ENCODE results near the gene NCOA5.

The NCOA5 gene

GRCh38 chr20:46044896-46045295 lies 44.9 kb downstream of the NCOA5 start:
- DNase-seq: no peak

GRCh38 chr20:46043556-46043955 lies 46.2 kb downstream of the NCOA5 start:
- no peak for DNase-seq

- peak in 1 of 58 donors; percentile 10 for DNase-seq
Measured at GRCh38 chr20:46040902-46041535, 48.7 kb downstream of the NCOA5 start.

GRCh38 chr20:46037036-46037435 lies 52.7 kb downstream of the NCOA5 start:
- no peak for DNase-seq

GRCh38 chr20:46036370-46036769 lies 53.4 kb downstream of the NCOA5 start:
- DNase-seq: peak in 2 of 58 donors; percentile 9 to 22

- peak in 7 of 58 donors; percentile 13 to 45 (median 17) for DNase-seq
Measured at GRCh38 chr20:46035713-46036112, 54.0 kb downstream of the NCOA5 start.

GRCh38 chr20:46035253-46035652 lies 54.5 kb downstream of the NCOA5 start:
- no peak for DNase-seq

GRCh38 chr20:46034039-46034438 lies 55.7 kb downstream of the NCOA5 start:
- DNase-seq: no peak

- peak in 31 of 58 donors; percentile 10 to 88 (median 49) for DNase-seq
Measured at GRCh38 chr20:46031701-46032254, 58.0 kb downstream of the NCOA5 start.

- no peak for DNase-seq
Measured at GRCh38 chr20:46031014-46031569, 58.7 kb downstream of the NCOA5 start.

GRCh38 chr20:46030284-46031013 lies 59.3 kb downstream of the NCOA5 start:
- DNase-seq: peak in 12 of 58 donors; percentile 6 to 64 (median 24)

GRCh38 chr20:46028772-46029371 lies 60.9 kb downstream of the NCOA5 start, which contains the start of gene SLC12A5:
SLC12A5 (plus strand) TSS chr20:46029215; CDS start chr20:46029345, 130 bp downstream.
- DNase-seq: peak in 35 of 58 donors; percentile 9 to 82 (median 39)

- DNase-seq: no peak
Measured at GRCh38 chr20:46028110-46028509, 61.7 kb downstream of the NCOA5 start.

- no peak for DNase-seq
Measured at GRCh38 chr20:46027245-46027853, 62.4 kb downstream of the NCOA5 start.

- peak in 23 of 58 donors; percentile 9 to 68 (median 27) for DNase-seq
Measured at GRCh38 chr20:46025376-46025783, 64.4 kb downstream of the NCOA5 start.

- DNase-seq: no peak
Measured at GRCh38 chr20:46023999-46024398, 65.8 kb downstream of the NCOA5 start.

GRCh38 chr20:46023148-46023484 lies 66.6 kb downstream of the NCOA5 start:
- no peak for DNase-seq

GRCh38 chr20:46022411-46023147 lies 67.2 kb downstream of the NCOA5 start:
- DNase-seq: peak in 49 of 58 donors; percentile 6 to 79 (median 43)

GRCh38 chr20:46021361-46022359 lies 68.1 kb downstream of the NCOA5 start:
- peak in 46 of 58 donors; percentile 22 to 85 (median 57) for DNase-seq

Measured in anterior cingulate cortex (tissue), 58 donors.